ENCODE results near the gene SLC22A9.
"Not testable (repeated sequence)": the region's sequence is repeated elsewhere in the genome, so short reads cannot be mapped to it uniquely, and the experiment has no call there.

SLC22A9 gene

GRCh38 chr11:63417174-63417852, 47.7 kb downstream of the SLC22A9 start:
- H3K4me3 ChIP-seq (ENCODE audit: severe bottlenecking), result no peak overlapping the region
- H3K4me1 ChIP-seq (ENCODE audit: insufficient read depth, poor library complexity, severe bottlenecking), result no peaks in the 10 kb centered on the region
- ATAC-seq (ENCODE audit: low read depth), result no peak
- H3K27ac ChIP-seq (ENCODE audit: poor library complexity, severe bottlenecking), result no peak overlapping the region
- H3K9me3 ChIP-seq (ENCODE audit: severe bottlenecking), result no peaks in the 10 kb centered on the region
- H3K27me3 ChIP-seq (ENCODE audit: insufficient read depth, poor library complexity, severe bottlenecking), result peaks cover 6% of the 10 kb centered on the region
- no peak for TF ChIP-seq CTCF (IDR thresholded peaks at IDR 0.05; ENCODE audit: poor library complexity, severe bottlenecking)
- no peaks in the 10 kb centered on the region for H3K36me3 ChIP-seq (ENCODE audit: low read depth)
- no peak for DNase-seq (ENCODE audit: low spot score)

- H3K4me1 ChIP-seq (ENCODE audit: insufficient read depth, poor library complexity, severe bottlenecking), result no peaks in the 10 kb centered on the region
- H3K27me3 ChIP-seq (ENCODE audit: insufficient read depth, poor library complexity, severe bottlenecking), result peaks cover 3% of the 10 kb centered on the region
- H3K4me3 ChIP-seq (ENCODE audit: severe bottlenecking), result no peak overlapping the region
- H3K36me3 ChIP-seq (ENCODE audit: low read depth), result no peaks in the 10 kb centered on the region
- H3K27ac ChIP-seq (ENCODE audit: poor library complexity, severe bottlenecking), result no peak overlapping the region
- H3K9me3 ChIP-seq (ENCODE audit: severe bottlenecking), result no peaks in the 10 kb centered on the region
- TF ChIP-seq CTCF (IDR thresholded peaks at IDR 0.05; ENCODE audit: poor library complexity, severe bottlenecking), result no peak
- ATAC-seq (ENCODE audit: low read depth), result no peak
- DNase-seq (ENCODE audit: low spot score), result no peak
Observed at GRCh38 chr11:63427971-63428508, 58.5 kb downstream of the SLC22A9 start.

- H3K27me3 ChIP-seq (ENCODE audit: insufficient read depth, poor library complexity, severe bottlenecking); H3K36me3 ChIP-seq (ENCODE audit: low read depth); H3K4me3 ChIP-seq (ENCODE audit: severe bottlenecking); DNase-seq (ENCODE audit: low spot score); ATAC-seq (ENCODE audit: low read depth); H3K27ac ChIP-seq (ENCODE audit: poor library complexity, severe bottlenecking); H3K9me3 ChIP-seq (ENCODE audit: severe bottlenecking); H3K4me1 ChIP-seq (ENCODE audit: insufficient read depth, poor library complexity, severe bottlenecking): not testable (repeated sequence)
Observed at GRCh38 chr11:63430731-63431130, 61.1 kb downstream of the SLC22A9 start.

- not testable (repeated sequence) for H3K27ac ChIP-seq (ENCODE audit: poor library complexity, severe bottlenecking); ATAC-seq (ENCODE audit: low read depth); H3K4me3 ChIP-seq (ENCODE audit: severe bottlenecking)
Observed at GRCh38 chr11:63435351-63435750, 65.8 kb downstream of the SLC22A9 start.

GRCh38 chr11:63435831-63436230, 66.2 kb downstream of the SLC22A9 start:
- ATAC-seq (ENCODE audit: low read depth); H3K27me3 ChIP-seq (ENCODE audit: insufficient read depth, poor library complexity, severe bottlenecking); H3K27ac ChIP-seq (ENCODE audit: poor library complexity, severe bottlenecking); H3K9me3 ChIP-seq (ENCODE audit: severe bottlenecking); DNase-seq (ENCODE audit: low spot score); H3K4me3 ChIP-seq (ENCODE audit: severe bottlenecking); H3K4me1 ChIP-seq (ENCODE audit: insufficient read depth, poor library complexity, severe bottlenecking); H3K36me3 ChIP-seq (ENCODE audit: low read depth): not testable (repeated sequence)

More at GRCh38 chr11:63435351-63435750, 65.8 kb downstream of the SLC22A9 start:
- H3K4me1 ChIP-seq (ENCODE audit: insufficient read depth, poor library complexity, severe bottlenecking); DNase-seq (ENCODE audit: low spot score); H3K36me3 ChIP-seq (ENCODE audit: low read depth); H3K9me3 ChIP-seq (ENCODE audit: severe bottlenecking); H3K27me3 ChIP-seq (ENCODE audit: insufficient read depth, poor library complexity, severe bottlenecking): not testable (repeated sequence)

GRCh38 chr11:63443714-63444113, 74.1 kb downstream of the SLC22A9 start:
- ATAC-seq (ENCODE audit: low read depth), result no peak
- no peaks in the 10 kb centered on the region for H3K9me3 ChIP-seq (ENCODE audit: severe bottlenecking)
- no peak overlapping the region for H3K27ac ChIP-seq (ENCODE audit: poor library complexity, severe bottlenecking)
- TF ChIP-seq CTCF (IDR thresholded peaks at IDR 0.05; ENCODE audit: poor library complexity, severe bottlenecking), result no peak
- H3K4me3 ChIP-seq (ENCODE audit: severe bottlenecking), result no peak overlapping the region
- H3K36me3 ChIP-seq (ENCODE audit: low read depth), result no peaks in the 10 kb centered on the region
- H3K4me1 ChIP-seq (ENCODE audit: insufficient read depth, poor library complexity, severe bottlenecking), result no peaks in the 10 kb centered on the region
- DNase-seq (ENCODE audit: low spot score), result no peak
- H3K27me3 ChIP-seq (ENCODE audit: insufficient read depth, poor library complexity, severe bottlenecking), result no peaks in the 10 kb centered on the region

Measured in RWPE2 (cell line).